Gastrocnemius medialis (tissue), 4 donors: ENCODE data around the gene ATP5PB.

Experiments used
- POLR2A ChIP-seq, 2 donors: fragments of 450-650 bp; IDR thresholded peaks; one replicate each; pipeline ENCODE4 v1.6.1; 2017; ENCODE audit warnings: antibody characterized with exemption in 2 of 2, mild to moderate bottlenecking in 2 of 2, moderate library complexity in 2 of 2
- TF ChIP-seq, protein P1 (sequence below), 5 experiments: fragments of 450-650 bp in 3 of 5; fragments of 200-600 bp in 2 of 5; sonication (generic) in 2 of 5; IDR thresholded peaks in 4 of 5; conservative IDR thresholded peaks in 1 of 5; 1 replicate in 4 of 5; 2 replicates in 1 of 5; pipeline ENCODE4 v1.5.1; 2016 to 2019; ENCODE audit warnings: antibody characterized with exemption in 5 of 5, mild to moderate bottlenecking in 3 of 5, moderate library complexity in 3 of 5

DNA sequence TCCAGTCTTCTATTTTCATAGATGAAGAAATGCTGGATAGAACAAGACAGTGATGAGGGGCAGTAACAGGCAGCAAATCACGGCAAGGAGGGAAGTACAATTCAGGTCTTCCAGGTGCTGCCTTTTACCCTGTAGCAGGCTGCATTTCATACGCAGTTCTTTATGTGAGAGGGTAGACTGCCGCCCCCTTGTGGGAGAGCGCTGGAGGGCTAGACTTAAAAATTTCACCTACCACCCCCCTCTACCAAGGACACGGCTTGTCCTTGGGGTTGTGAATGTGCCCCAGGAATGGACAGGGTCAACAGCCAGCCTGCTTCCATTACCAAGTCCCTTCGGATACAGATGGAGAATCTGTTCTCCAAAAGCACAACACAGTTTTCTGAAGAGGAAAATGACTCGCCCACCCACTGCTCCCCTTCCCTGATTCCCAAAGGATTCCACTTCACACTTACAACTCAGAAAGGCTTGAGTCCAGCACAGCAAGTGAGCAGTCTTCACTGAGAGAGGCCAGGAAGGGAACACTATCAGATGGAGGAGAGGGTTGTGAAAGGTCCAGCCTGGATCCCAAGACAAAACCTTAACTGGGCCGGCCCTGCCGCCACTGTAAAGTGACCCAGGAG lies 7.6 kb upstream of the ATP5PB start:
- TF ChIP-seq, protein P1, sequence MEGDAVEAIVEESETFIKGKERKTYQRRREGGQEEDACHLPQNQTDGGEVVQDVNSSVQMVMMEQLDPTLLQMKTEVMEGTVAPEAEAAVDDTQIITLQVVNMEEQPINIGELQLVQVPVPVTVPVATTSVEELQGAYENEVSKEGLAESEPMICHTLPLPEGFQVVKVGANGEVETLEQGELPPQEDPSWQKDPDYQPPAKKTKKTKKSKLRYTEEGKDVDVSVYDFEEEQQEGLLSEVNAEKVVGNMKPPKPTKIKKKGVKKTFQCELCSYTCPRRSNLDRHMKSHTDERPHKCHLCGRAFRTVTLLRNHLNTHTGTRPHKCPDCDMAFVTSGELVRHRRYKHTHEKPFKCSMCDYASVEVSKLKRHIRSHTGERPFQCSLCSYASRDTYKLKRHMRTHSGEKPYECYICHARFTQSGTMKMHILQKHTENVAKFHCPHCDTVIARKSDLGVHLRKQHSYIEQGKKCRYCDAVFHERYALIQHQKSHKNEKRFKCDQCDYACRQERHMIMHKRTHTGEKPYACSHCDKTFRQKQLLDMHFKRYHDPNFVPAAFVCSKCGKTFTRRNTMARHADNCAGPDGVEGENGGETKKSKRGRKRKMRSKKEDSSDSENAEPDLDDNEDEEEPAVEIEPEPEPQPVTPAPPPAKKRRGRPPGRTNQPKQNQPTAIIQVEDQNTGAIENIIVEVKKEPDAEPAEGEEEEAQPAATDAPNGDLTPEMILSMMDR (IDR thresholded peaks at IDR 0.05 in 4 of 5, conservative IDR thresholded peaks at IDR 0.05 in 1 of 5): no peak
- TF ChIP-seq POLR2A (IDR thresholded peaks at IDR 0.05): no peak
